ENCODE results near the gene TKTL1.

- TF ChIP-seq REST (IDR thresholded peaks at IDR 0.05; ENCODE audit: unreplicated experiment) (no peak), EZH2 (IDR thresholded peaks at IDR 0.05; ENCODE audit: low read depth, unreplicated experiment) (no peak), CTCF (conservative IDR thresholded peaks at IDR 0.05; ENCODE audit: low read depth in 2 of 2) (no peak), POLR2AphosphoS5 (IDR thresholded peaks at IDR 0.05; ENCODE audit: low read depth) (no peak; the same call in none of the 2 replicates), ZNF331 (CRISPR knock-in tag; IDR thresholded peaks at IDR 0.05; ENCODE audit: low read depth) (no peak), CREB1 (CRISPR knock-in tag; IDR thresholded peaks at IDR 0.05; ENCODE audit: low read depth) (no peak), EZH2phosphoT487 (IDR thresholded peaks at IDR 0.05; ENCODE audit: unreplicated experiment) (no peak), ZNF114 (CRISPR knock-in tag; IDR thresholded peaks at IDR 0.05) (no peak), ZNF462 (CRISPR knock-in tag; IDR thresholded peaks at IDR 0.05) (no peak), JUNB (IDR thresholded peaks at IDR 0.05; ENCODE audit: unreplicated experiment) (no peak), ETS1 (IDR thresholded peaks at IDR 0.05) (no peak), STAT1 (IDR thresholded peaks at IDR 0.05; ENCODE audit: unreplicated experiment) (no peak), NANOG (IDR thresholded peaks at IDR 0.05; ENCODE audit: borderline replicate concordance) (no peak)
Measured at GRCh38 chrX:154365997-154366665, 70.5 kb downstream of the TKTL1 start.
